DND-41 (cell line): ENCODE results near the gene SPPL2C.

Experiments
- ATAC-seq: fragments of 200-7000 bp; cut with Tn5 transposase; 3 replicates; pipeline ENCODE4 v1.9.1; 2021; ENCODE audit warnings: low read depth; ENCODE audit not compliant: insufficient read depth
- DNase-seq: peaks from one replicate; pipeline ENCODE4 v3.0.0-alpha.2; 2020
- H2AFZ ChIP-seq: 2 replicates; pipeline ENCODE4 v1.6.0; 2012; ENCODE audit warnings: low read depth, low read length
- H3K27ac ChIP-seq: 2 replicates; pipeline ENCODE4 v1.5.1; 2012; ENCODE audit warnings: low read length, inconsistent platforms
- H3K27me3 ChIP-seq: fragments of 200-600 bp; sonication (generic); 2 replicates; pipeline ENCODE4 v1.6.0; 2012; ENCODE audit warnings: low read length, mild to moderate bottlenecking, inconsistent platforms; ENCODE audit not compliant: insufficient read depth, poor library complexity
- H3K36me3 ChIP-seq: 2 replicates; pipeline ENCODE4 v1.5.1; 2012; ENCODE audit warnings: low read length, inconsistent platforms; ENCODE audit not compliant: insufficient read depth
- H3K4me1 ChIP-seq: 2 replicates; pipeline ENCODE4 v1.5.1; 2012; ENCODE audit warnings: mild to moderate bottlenecking, low read length; ENCODE audit not compliant: insufficient read depth
- H3K4me2 ChIP-seq: 2 replicates; pipeline ENCODE4 v1.6.0; 2012; ENCODE audit warnings: mild to moderate bottlenecking, moderate library complexity, low read length, inconsistent platforms; ENCODE audit not compliant: insufficient read depth
- H3K4me3 ChIP-seq, 2 experiments: fragments of 200-600 bp in 1 of 2; shearing (Covaris generic) in 1 of 2; 2 replicates each; pipeline ENCODE4 v1.5.1; 2012 to 2016; ENCODE audit warnings: inconsistent platforms in 2 of 2, low read length in 2 of 2, mild to moderate bottlenecking in 2 of 2, low read depth in 1 of 2, moderate library complexity in 1 of 2
- H3K79me2 ChIP-seq: 2 replicates; pipeline ENCODE4 v1.6.0; 2012; ENCODE audit warnings: low read length, inconsistent platforms; ENCODE audit not compliant: insufficient read depth
- H3K9ac ChIP-seq: 2 replicates; pipeline ENCODE4 v1.6.0; 2012; ENCODE audit warnings: low read depth, mild to moderate bottlenecking, inconsistent platforms, low read length, moderate library complexity
- H3K9me3 ChIP-seq: 2 replicates; pipeline ENCODE4 v1.5.1; 2012; ENCODE audit warnings: low read length, moderate library complexity, mild to moderate bottlenecking, inconsistent platforms; ENCODE audit not compliant: insufficient read depth, severe bottlenecking
- H4K20me1 ChIP-seq: 2 replicates; pipeline ENCODE4 v1.6.0; 2012; ENCODE audit warnings: low read length; ENCODE audit not compliant: insufficient read depth
- CTCF ChIP-seq: IDR thresholded peaks from 2 replicates; pipeline ENCODE4 v1.5.1; 2012; ENCODE audit warnings: borderline replicate concordance, low read length, moderate library complexity, mild to moderate bottlenecking; ENCODE audit not compliant: poor library complexity, severe bottlenecking; ENCODE audit errors: extremely low read depth
- EZH2 ChIP-seq: IDR thresholded peaks from 3 replicates; pipeline ENCODE4 v1.6.1; 2012; ENCODE audit warnings: borderline replicate concordance, low read depth, mild to moderate bottlenecking, moderate library complexity, low read length, inconsistent platforms; ENCODE audit not compliant: severe bottlenecking

The SPPL2C gene

DNA sequence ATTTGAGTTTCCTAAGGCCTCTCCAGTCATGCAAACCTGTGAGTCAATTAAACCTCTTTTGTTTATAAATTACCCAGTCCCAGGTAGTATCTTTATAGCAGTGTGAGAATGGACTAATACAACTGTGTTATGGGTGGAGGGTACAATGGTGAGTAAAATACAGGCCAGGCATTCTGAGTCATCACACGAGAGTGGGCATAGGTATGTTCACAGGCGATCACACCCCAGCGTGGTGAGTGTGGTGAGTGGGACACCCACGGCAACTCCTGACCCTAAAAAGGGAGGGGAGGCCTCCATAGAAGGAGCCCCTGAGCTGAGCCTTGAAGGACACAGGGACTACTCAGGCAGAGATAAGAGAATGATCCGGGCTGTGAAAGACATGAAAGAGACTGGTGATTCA lies 27.0 kb downstream of the SPPL2C start:
- no peak for DNase-seq
- no peaks in the 10 kb centered on the region for H4K20me1 ChIP-seq
- no peak overlapping the region for H2AFZ ChIP-seq
- no peak overlapping the region for H3K9ac ChIP-seq
- H3K4me2 ChIP-seq = no peak overlapping the region
- no peaks in the 10 kb centered on the region for H3K4me1 ChIP-seq
- no peak for TF ChIP-seq CTCF
- no peak for TF ChIP-seq EZH2
- peaks cover 22% of the 10 kb centered on the region for H3K27me3 ChIP-seq
- H3K79me2 ChIP-seq = no peaks in the 10 kb centered on the region
- no peak overlapping the region for H3K4me3 ChIP-seq
- ATAC-seq = no peak
- H3K9me3 ChIP-seq = no peaks in the 10 kb centered on the region
- H3K27ac ChIP-seq = no peak overlapping the region
- no peaks in the 10 kb centered on the region for H3K36me3 ChIP-seq

DNA sequence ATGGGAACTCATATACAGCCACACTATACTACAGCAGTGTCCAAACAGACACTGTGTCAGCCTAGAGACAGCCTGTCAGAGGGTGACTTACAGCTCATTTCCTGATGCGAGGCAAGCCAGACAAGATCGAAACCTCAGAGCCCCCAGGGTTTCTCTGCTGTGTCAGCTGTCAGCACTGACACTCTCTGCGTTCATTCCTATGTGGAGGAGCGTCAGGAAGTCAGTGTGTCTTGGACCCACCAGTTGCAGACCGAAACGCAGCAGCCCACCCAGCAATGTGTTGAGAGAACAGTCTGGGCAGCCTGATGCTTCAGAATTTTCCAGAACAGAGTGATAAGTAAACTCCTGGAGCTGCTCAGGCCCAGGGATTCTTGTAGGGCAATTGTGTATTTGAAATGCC lies 29.0 kb downstream of the SPPL2C start:
- H3K4me3 ChIP-seq = no peak overlapping the region
- no peak overlapping the region for H3K9ac ChIP-seq

GRCh38 chr17:45874151-45874550 lies 29.5 kb downstream of the SPPL2C start:
- Histone ChIP-seq H3K4me1 (no peaks in the 10 kb centered on the region), H3K36me3 (no peaks in the 10 kb centered on the region), H4K20me1 (no peaks in the 10 kb centered on the region), H2AFZ (no peak overlapping the region), H3K27me3 (peaks cover 17% of the 10 kb centered on the region), H3K4me2 (no peak overlapping the region), H3K4me3 (no peak overlapping the region), H3K9ac (no peak overlapping the region), H3K27ac (no peak overlapping the region), H3K79me2 (no peaks in the 10 kb centered on the region), H3K9me3 (no peaks in the 10 kb centered on the region)
- no peak for DNase-seq
- TF ChIP-seq CTCF (no peak), EZH2 (no peak)
- no peak for ATAC-seq

More for the DNA sequence above, 29.0 kb downstream of the SPPL2C start:
- Histone ChIP-seq H3K36me3 (no peaks in the 10 kb centered on the region), H2AFZ (no peak overlapping the region), H4K20me1 (no peaks in the 10 kb centered on the region), H3K4me2 (no peak overlapping the region), H3K27me3 (peaks cover 17% of the 10 kb centered on the region), H3K79me2 (no peaks in the 10 kb centered on the region), H3K9me3 (no peaks in the 10 kb centered on the region), H3K27ac (no peak overlapping the region), H3K4me1 (no peaks in the 10 kb centered on the region)
- ATAC-seq (peak; percentile 75), DNase-seq (peak; percentile 29)
- no peak for TF ChIP-seq CTCF
- TF ChIP-seq EZH2 = no peak

DNA sequence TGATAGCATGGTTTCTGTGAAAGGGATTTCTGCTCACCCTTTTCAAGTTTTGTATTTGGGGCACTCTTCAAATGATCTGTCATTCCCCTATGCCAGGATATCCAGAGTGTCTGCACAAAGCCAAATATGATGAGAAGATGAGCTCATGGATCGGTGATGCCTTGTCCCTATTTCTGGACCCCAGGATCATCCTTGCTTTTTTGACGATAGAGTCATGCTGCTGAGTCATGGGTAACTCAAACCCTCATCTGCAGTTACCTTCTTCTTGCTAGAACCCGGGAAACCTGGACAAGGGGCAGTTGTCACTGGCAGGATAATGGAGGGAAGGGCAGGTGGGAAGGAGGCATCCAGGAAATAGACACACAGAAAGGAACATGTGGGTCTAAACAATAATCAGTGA lies 31.9 kb downstream of the SPPL2C start:
- TF ChIP-seq CTCF (no peak), EZH2 (no peak)
- Histone ChIP-seq H3K27ac (no peak overlapping the region), H3K9ac (no peak overlapping the region), H3K36me3 (no peaks in the 10 kb centered on the region), H4K20me1 (no peaks in the 10 kb centered on the region), H3K79me2 (no peaks in the 10 kb centered on the region), H3K4me1 (no peaks in the 10 kb centered on the region), H3K27me3 (peaks cover 17% of the 10 kb centered on the region), H3K4me2 (no peak overlapping the region), H3K4me3 (no peak overlapping the region), H3K9me3 (no peaks in the 10 kb centered on the region), H2AFZ (no peak overlapping the region)
- DNase-seq (no peak), ATAC-seq (no peak)
